IPS DF 6.9 (cell line): ENCODE measurements around the gene FCGR3B.
"Not testable (repeated sequence)": the region's sequence is repeated elsewhere in the genome, so short reads cannot be mapped to it uniquely, and the experiment has no call there.

Experiments used
- DNase-seq: peaks from one replicate; pipeline ENCODE4 v3.0.0-alpha.2; 2013; ENCODE audit warnings: low read depth, low spot score
- H3K27ac ChIP-seq: one replicate; pipeline ENCODE4 v1.5.1; 2013; ENCODE audit warnings: low read length, control low read depth
- H3K27me3 ChIP-seq: 2 replicates; pipeline ENCODE4 v1.6.1; 2013; ENCODE audit warnings: mild to moderate bottlenecking, low read length; ENCODE audit not compliant: control insufficient read depth, insufficient read depth
- H3K36me3 ChIP-seq: 2 replicates; pipeline ENCODE4 v1.6.1; 2013; ENCODE audit warnings: low read length; ENCODE audit not compliant: control insufficient read depth, insufficient read depth
- H3K4me1 ChIP-seq: 2 replicates; pipeline ENCODE4 v1.6.1; 2013; ENCODE audit warnings: low read length; ENCODE audit not compliant: control insufficient read depth, insufficient read depth
- H3K4me3 ChIP-seq: 2 replicates; pipeline ENCODE4 v1.5.1; 2013; ENCODE audit warnings: mild to moderate bottlenecking, low read length
- H3K9me3 ChIP-seq: 2 replicates; pipeline ENCODE4 v1.6.1; 2013; ENCODE audit warnings: low read length, inconsistent platforms; ENCODE audit not compliant: control insufficient read depth, insufficient read depth
- WGBS: extraction: QIAGEN DNeasy Blood & Tissue Kit; methylation state at CpG from one replicate; pipeline ENCODE4 v1.1.7; 2013; ENCODE audit warnings: mixed read lengths, missing lambda C conversion rate; ENCODE audit not compliant: insufficient read length, insufficient coverage; 5-methylcytosine and 5-hydroxymethylcytosine counted together

The FCGR3B gene

DNA sequence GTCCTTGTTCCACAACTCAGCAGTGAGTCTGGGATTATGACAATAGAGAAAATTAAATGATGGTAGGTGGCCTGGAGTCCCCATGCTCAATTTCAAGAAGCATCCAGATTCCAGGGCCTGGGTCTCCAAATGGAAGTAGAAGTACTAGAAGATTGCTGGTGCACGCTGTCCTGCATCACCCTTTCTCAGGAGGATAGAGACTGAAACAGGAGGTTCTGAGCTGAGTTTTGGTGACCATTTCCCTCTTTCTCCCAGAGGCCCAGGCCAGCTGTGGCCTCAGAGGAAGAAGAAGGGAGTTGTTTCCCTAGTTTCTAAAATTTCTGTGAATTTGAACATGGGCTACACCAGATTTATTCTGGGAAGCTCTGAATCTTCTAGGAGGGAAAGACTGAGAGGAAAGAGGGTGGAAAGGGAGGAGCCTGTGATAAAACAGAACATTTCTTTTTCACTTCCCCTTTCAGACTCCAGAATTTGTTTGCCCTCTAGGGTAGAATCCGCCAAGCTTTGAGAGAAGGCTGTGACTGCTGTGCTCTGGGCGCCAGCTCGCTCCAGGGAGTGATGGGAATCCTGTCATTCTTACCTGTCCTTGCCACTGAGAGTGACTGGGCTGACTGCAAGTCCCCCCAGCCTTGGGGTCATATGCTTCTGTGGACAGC, 31.8 kb upstream of the FCGR3B start, which contains the start of gene FCGR2B:
FCGR2B (plus strand) TSS at position 460 of the 656 bp plus-strand sequence; CDS start at position 559, 99 bp downstream.
- WGBS = no CpG with 5 or more reads among the region's 4 CpGs
- not testable (repeated sequence) for H3K9me3 ChIP-seq, H3K27ac ChIP-seq, H3K4me1 ChIP-seq, H3K36me3 ChIP-seq, DNase-seq, H3K27me3 ChIP-seq, H3K4me3 ChIP-seq

DNA sequence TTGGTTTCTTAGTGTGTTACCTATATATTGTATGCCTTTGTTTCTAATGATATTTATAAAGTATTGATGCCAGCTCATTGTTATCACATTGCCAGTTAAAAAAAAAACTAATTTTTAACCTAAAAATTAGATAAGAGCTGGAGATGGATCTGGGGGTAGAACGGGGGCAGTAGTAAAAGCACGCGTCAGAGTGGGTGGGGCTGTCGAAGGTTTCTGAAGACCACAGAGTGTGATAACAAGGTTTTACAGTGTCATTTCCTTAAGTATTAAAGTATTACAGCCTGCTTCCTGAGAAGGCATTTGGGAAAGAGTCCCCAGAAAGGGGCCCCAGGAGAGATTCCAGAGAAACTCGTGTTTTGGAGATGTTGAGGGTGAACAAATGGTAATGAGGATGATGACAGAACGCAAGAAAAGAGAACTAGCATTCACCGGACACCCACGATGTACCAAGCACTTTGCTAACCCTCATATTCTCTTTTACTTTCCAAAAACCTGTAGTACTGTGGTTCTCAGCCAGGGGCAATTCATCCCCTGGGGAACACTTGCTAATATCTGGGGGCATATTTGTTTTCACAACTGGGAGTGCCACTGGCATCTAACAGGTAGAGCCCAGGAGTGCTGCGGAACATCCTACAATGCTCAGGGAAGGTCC, 30.8 kb upstream of the FCGR3B start:
- H3K27me3 ChIP-seq, H3K4me3 ChIP-seq, H3K36me3 ChIP-seq, H3K9me3 ChIP-seq, DNase-seq, H3K4me1 ChIP-seq, H3K27ac ChIP-seq: not testable (repeated sequence)
- no CpG with 5 or more reads among the region's 9 CpGs for WGBS

DNA sequence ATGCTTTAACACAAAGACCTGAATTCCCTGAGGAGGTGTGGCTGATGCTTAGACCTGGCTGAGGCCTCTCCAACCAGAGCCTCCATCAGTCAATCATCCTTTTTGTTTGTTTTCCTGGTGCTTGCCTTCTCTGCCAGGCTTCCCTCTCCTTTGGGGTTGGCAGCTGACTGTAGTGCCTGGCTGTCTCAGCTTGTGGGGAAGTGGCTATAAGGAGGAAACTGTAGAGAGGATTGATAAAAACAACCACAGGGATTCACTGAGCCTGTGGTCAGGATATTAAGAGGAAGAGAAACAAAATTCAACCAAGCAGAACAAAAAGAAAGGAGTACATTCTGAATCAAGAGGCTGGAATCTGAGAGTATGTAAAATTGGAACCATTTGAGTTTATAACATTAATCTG, 27.5 kb upstream of the FCGR3B start:
- H3K4me3 ChIP-seq, H3K4me1 ChIP-seq, DNase-seq, H3K27me3 ChIP-seq, H3K27ac ChIP-seq, H3K36me3 ChIP-seq, H3K9me3 ChIP-seq: not testable (repeated sequence)

DNA sequence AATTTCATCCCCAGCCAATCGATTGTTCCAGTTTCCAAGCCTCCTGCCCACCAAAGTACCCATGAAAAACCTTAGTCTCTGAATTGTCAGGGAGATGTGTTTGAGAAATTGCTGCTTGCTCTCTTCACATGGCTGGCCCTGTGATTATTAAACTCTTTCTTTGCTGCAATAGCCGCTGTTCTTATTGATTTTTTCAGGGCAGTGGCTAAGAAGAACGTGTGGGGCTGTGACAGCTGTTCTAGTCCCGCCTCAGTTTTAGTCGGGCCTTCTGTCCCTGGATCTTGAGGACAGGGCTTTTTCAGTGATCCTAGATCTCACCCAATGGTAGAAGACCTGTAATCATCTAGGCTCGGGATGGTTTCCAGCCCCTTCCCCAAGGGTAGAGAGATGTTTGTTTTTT, 23.0 kb upstream of the FCGR3B start:
- not testable (repeated sequence) for H3K4me1 ChIP-seq, DNase-seq, H3K36me3 ChIP-seq, H3K4me3 ChIP-seq, H3K27ac ChIP-seq, H3K9me3 ChIP-seq, H3K27me3 ChIP-seq
- no CpG with 5 or more reads among the region's 6 CpGs for whole genome bisulfite sequencing

DNA sequence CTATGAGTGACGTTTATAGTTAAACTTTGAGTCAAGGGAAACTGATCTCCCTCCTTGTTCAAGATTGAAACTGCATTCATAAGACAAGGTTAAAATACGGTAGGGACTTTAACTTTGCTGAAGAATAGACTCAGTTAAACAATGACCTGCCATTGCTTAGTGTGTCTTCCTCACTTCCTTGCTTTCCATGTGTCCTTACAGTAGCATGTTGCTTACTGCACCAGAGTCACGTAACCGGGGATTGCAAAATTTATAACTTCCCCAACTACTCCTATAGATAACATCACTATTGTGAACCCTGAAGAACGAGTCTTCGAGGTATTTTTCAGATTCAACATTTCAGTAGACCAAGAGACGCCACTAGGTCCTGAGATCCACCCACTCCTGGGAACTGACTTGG, 22.6 kb upstream of the FCGR3B start:
- DNase-seq, H3K4me3 ChIP-seq, H3K36me3 ChIP-seq, H3K27me3 ChIP-seq, H3K27ac ChIP-seq, H3K9me3 ChIP-seq, H3K4me1 ChIP-seq: not testable (repeated sequence)
- WGBS = no CpG with 5 or more reads among the region's 7 CpGs

DNA sequence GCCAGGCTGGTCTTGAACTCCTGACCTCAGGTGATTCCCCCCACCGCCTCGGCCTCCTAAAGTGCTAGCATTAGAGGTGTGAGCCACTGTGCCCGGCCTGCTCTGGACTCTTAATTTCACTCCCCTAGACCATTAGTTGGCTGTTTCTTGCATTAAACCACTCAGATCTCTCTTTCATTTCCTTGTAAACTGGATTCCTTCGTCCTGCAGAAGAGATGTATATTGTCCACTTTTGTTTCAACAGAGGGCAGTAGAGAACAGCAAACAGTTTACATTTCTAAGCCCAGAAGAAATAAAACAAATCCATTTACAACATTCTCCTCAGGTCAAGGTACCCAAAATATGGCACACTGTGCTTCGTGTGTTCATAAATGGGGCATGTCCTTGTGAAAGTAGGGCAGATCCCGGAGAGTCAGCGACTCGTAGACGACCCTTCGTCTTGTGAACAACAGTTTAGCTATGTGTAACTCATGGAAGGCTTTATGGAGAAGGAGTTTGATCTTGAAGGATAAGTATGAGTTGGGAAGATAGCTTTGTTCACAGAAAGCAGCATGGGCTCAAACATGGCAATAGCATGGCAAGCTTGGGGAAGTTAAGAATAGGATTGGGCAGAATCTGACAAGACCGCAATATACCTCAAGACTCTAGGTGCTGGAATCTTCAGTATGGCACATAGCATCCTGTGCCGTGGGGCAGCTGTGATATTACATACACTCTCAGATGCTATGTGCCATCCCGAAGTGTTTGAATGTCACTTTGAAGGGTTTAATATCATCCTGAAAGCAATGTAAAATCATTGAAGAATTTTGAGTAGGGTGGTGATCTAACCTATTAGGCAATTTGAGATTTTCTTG, 16.8 kb upstream of the FCGR3B start:
- H3K4me3 ChIP-seq, H3K4me1 ChIP-seq, H3K36me3 ChIP-seq, DNase-seq, H3K27me3 ChIP-seq, H3K27ac ChIP-seq, H3K9me3 ChIP-seq: not testable (repeated sequence)
- WGBS = no CpG with 5 or more reads among the region's 13 CpGs

DNA sequence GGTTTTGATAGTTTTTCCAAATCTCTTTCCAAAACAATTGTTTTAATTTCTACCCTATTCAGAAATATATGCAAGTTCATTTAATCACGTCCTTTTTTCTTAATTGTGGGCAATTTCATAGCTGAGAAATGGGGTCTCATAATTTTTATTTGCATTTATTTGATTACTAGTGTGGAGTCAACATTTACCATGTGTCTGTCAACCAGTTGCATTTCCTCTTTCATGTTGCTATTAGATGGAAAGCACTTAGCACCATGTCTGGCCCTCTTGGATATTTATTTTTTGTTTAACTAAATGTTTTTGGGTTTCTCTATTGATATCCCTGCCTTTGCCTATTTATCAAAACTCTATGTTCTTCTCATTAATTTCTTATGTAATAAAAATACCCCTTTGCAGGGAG, 13.9 kb upstream of the FCGR3B start:
- H3K4me3 ChIP-seq, H3K4me1 ChIP-seq, H3K27me3 ChIP-seq, H3K9me3 ChIP-seq, H3K27ac ChIP-seq, H3K36me3 ChIP-seq, DNase-seq: not testable (repeated sequence)
- no CpG with 5 or more reads among the region's 1 CpG for WGBS

DNA sequence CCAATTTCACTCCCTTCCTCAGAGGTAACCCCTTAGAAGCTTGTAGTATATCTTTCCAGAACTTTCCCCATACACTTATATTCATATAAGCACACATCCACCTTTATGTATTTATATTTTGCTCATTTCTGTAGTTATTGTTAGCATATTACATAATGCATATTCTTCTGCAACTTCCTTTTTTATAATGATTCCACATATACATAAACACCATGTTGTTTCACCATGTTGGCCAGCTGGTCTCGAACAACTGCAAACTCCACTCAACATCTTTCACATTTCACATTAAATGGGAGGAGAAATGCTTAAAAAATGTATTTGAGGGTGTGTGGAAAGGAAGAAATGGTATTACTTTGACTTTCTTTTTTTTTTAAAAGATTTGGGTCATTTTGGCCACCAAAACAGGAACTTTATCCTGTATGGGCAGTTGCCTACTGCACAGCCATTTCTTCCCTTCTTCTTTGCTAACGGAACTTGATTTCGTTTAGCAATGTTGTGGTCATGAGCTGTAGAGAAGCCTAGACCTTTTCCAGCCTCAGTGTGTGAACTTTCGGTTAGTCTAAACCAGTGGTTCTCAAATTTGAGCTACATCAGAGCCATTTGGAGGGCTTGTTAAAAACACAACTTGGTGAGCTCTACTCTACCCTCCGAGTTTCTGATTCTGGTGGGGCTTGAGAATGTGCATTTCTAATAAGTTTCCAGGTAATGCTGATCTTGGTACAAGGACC, 12.7 kb upstream of the FCGR3B start:
- H3K4me3 ChIP-seq, DNase-seq, H3K4me1 ChIP-seq, H3K9me3 ChIP-seq, H3K36me3 ChIP-seq, H3K27ac ChIP-seq, H3K27me3 ChIP-seq: not testable (repeated sequence)
- no CpG with 5 or more reads among the region's 5 CpGs for WGBS

DNA sequence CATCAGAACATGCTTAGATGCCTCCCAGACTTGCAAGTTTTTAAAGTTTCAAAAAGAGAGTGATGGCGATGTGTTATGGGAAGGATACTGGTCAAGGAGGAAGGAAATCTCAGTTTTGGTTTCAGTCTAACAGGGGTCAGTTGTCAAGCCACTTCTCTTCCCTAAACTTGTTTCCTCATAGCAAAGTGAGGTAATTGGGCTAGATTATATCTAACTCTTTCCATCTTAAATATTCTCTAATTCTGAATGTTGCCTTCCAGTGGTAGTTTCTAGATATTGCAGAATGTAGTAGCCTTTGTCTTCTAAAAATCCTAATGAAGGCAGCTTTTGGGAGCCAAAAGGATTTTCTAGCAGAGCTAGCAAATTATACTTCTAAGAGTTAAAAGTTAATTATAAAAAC, 11.7 kb upstream of the FCGR3B start:
- not testable (repeated sequence) for DNase-seq, H3K4me3 ChIP-seq, H3K36me3 ChIP-seq, H3K4me1 ChIP-seq, H3K27ac ChIP-seq, H3K27me3 ChIP-seq, H3K9me3 ChIP-seq
- no CpG with 5 or more reads among the region's 1 CpG for WGBS

DNA sequence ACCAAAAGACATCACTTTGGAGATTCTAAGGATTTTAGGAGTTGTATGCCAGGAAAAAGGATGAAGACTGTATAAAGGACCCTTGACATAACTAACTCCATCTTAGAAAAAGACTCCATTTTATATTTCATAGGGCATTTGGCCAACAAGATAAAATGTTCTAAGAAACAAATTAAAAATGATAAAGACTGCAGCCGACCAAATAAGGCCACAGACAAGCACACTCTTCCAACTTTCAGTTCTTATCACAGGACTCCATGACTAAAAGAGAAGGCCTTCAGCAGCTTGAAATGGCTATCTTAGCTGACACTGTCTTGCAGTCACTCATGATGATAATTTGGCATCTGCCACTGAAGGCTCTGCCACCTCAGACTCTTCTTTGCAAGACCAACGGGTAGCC, 8.2 kb upstream of the FCGR3B start:
- WGBS = no CpG with 5 or more reads among the region's 2 CpGs
- not testable (repeated sequence) for H3K36me3 ChIP-seq

More for the DNA sequence above, 8.2 kb upstream of the FCGR3B start:
- H3K4me3 ChIP-seq, H3K4me1 ChIP-seq, H3K27me3 ChIP-seq, H3K27ac ChIP-seq, DNase-seq, H3K9me3 ChIP-seq: not testable (repeated sequence)
